K562 (cell line): ENCODE data around the gene FGFRL1. TPM values are rescaled to one million over a fixed set of nuclear protein-coding genes. Genes with fewer than 3 reads are reported as not detected.
A peak's percentile ranks its signal among the peaks of the same experiment; 100 is the strongest.

Experiments used
- ATAC-seq: fragments of 200-7000 bp; cut with Tn5 transposase; 3 replicates; pipeline ENCODE4 v1.9.1; 2020; ENCODE audit warnings: moderate library complexity
- BruUV-seq: library from RNA; stranded (reverse); fragments of 400-500 nt; replicated peaks from 2 replicates; lab custom pipeline; 2021; lab: Mats Ljungman, UMichigan
- CTCF ChIA-PET: fragments of 300-600 bp; formaldehyde crosslinking; extraction: SDS; loops from one replicate; lab custom pipeline; 2021; ENCODE audit warnings: low intra/inter-chr PET ratio; lab: Yijun Ruan, JAX
- POLR2A ChIA-PET: fragments of 300-600, 350-650 bp; sonication (Branson Sonifier 250); formaldehyde crosslinking; extraction: SDS; loops from one replicate; lab custom pipeline; 2021; ENCODE audit warnings: antibody characterized with exemption, inconsistent platforms; lab: Yijun Ruan, JAX
- DNase-seq, 4 experiments: peaks; one replicate each; pipeline versions ENCODE4 v3.0.0 to v3.0.0-alpha.2; 2011 to 2018; ENCODE audit warnings: low spot score in 3 of 4, mixed read lengths in 3 of 4; ENCODE audit errors: extremely low read depth in 1 of 4
- FAIRE-seq: peaks from 2 replicates; lab custom pipeline; 2011; peaks lifted over from hg19 to GRCh38; lab: Jason Lieb, UNC
- H2AFZ ChIP-seq: 2 replicates; pipeline ENCODE4 v1.6.0; 2011; ENCODE audit warnings: low read depth, low read length, control low read depth, inconsistent platforms
- H3K27ac ChIP-seq: fragments of 200-600 bp; 3 replicates; pipeline ENCODE4 v1.8.0; 2011; ENCODE audit warnings: low read depth, mild to moderate bottlenecking, control low read depth, inconsistent platforms, low read length, moderate library complexity, mixed read lengths; ENCODE audit errors: extremely low read depth
- H3K27me3 ChIP-seq, 2 experiments: fragments of 300-600 bp in 1 of 2; 2 replicates in 1 of 2; 3 replicates in 1 of 2; pipeline versions ENCODE4 v1.6.0 to v1.8.0; 2011; ENCODE audit warnings: inconsistent platforms in 2 of 2, low read length in 2 of 2, mild to moderate bottlenecking in 1 of 2, mixed read lengths in 1 of 2, moderate library complexity in 1 of 2; ENCODE audit not compliant: control insufficient read depth in 2 of 2, insufficient read depth in 2 of 2
- H3K36me3 ChIP-seq: fragments of 300-600 bp; 3 replicates; pipeline ENCODE4 v1.8.0; 2011; ENCODE audit warnings: mild to moderate bottlenecking, low read length, inconsistent platforms; ENCODE audit not compliant: control insufficient read depth, insufficient read depth
- H3K4me1 ChIP-seq, 2 experiments: fragments of 200-600 bp in 1 of 2; replicated peaks in 1 of 2; 2 replicates in 1 of 2; 3 replicates in 1 of 2; pipeline versions ENCODE4 v1.5.1 to v1.8.0; 2011; ENCODE audit warnings: inconsistent platforms in 2 of 2, low read length in 2 of 2, mild to moderate bottlenecking in 1 of 2, mixed read lengths in 1 of 2, moderate library complexity in 1 of 2; ENCODE audit not compliant: control insufficient read depth in 2 of 2, insufficient read depth in 2 of 2
- H3K4me2 ChIP-seq: 2 replicates; pipeline ENCODE4 v1.6.1; 2011; ENCODE audit warnings: low read length, control low read depth, inconsistent platforms, mixed read lengths; ENCODE audit not compliant: insufficient read depth
- H3K4me3 ChIP-seq: fragments of 200-600 bp; sonication (generic), shearing (Covaris generic); 2 replicates; pipeline ENCODE4 v1.5.1; 2016; ENCODE audit warnings: control low read depth, inconsistent platforms
- H3K79me2 ChIP-seq: fragments of 200-600 bp; 3 replicates; pipeline ENCODE4 v1.8.0; 2011; ENCODE audit warnings: low read length, inconsistent platforms; ENCODE audit not compliant: control insufficient read depth, insufficient read depth
- H3K9ac ChIP-seq, 2 experiments: 2 replicates each; pipeline versions ENCODE4 v1.6.0 to v1.6.1; 2011; ENCODE audit warnings: low read depth in 2 of 2, low read length in 2 of 2, control low read depth in 1 of 2, inconsistent platforms in 1 of 2, mild to moderate bottlenecking in 1 of 2, mixed read lengths in 1 of 2; ENCODE audit not compliant: insufficient read depth in 1 of 2
- H3K9me1 ChIP-seq: one replicate; pipeline ENCODE4 v1.6.0; 2011; ENCODE audit warnings: inconsistent platforms, mild to moderate bottlenecking, low read length, moderate library complexity; ENCODE audit not compliant: control insufficient read depth, insufficient read depth
- H3K9me3 ChIP-seq: replicated peaks from 2 replicates; pipeline ENCODE4 v1.5.1; 2011; ENCODE audit warnings: low read depth, low read length, inconsistent platforms; ENCODE audit not compliant: control insufficient read depth, insufficient read depth
- H4K20me1 ChIP-seq: replicated peaks from 2 replicates; pipeline ENCODE4 v1.6.1; 2011; ENCODE audit warnings: low read length, inconsistent platforms, mixed read lengths; ENCODE audit not compliant: control insufficient read depth, insufficient read depth
- CEBPB ChIP-seq: fragments of 450-650 bp; IDR thresholded peaks from 2 replicates; pipeline ENCODE4 v1.6.1; 2016; ENCODE audit warnings: missing genetic modification characterization, missing compliant biosample characterization
- DPF2 ChIP-seq: fragments of 450-650 bp; IDR thresholded peaks from 2 replicates; pipeline ENCODE4 v1.6.1; 2016
- IFI16 ChIP-seq: fragments of 250-450 bp; sonication (Bioruptor Pico); IDR thresholded peaks from 2 replicates; pipeline ENCODE4 v2.1.2; 2022; ENCODE audit warnings: mild to moderate bottlenecking, inconsistent platforms
- JUNB ChIP-seq: fragments of 450-650 bp; formaldehyde crosslinking; conservative IDR thresholded peaks from 2 replicates; pipeline ENCODE4 v1.4.0; 2020; ENCODE audit warnings: mild to moderate bottlenecking
- KLF1 ChIP-seq: fragments of 450-650 bp; IDR thresholded peaks from 2 replicates; pipeline ENCODE4 v1.6.1; 2016; ENCODE audit warnings: missing genetic modification characterization, missing compliant biosample characterization
- MCM3 ChIP-seq: fragments of 450-650 bp; IDR thresholded peaks from 2 replicates; pipeline ENCODE4 v1.6.1; 2016
- NCOA4 ChIP-seq: fragments of 450-650 bp; IDR thresholded peaks from 2 replicates; pipeline ENCODE4 v1.6.1; 2018; ENCODE audit warnings: mild to moderate bottlenecking; ENCODE audit not compliant: partially characterized antibody
- PHF20 ChIP-seq: fragments of 450-650 bp; IDR thresholded peaks from 2 replicates; pipeline ENCODE4 v1.6.1; 2018; ENCODE audit not compliant: partially characterized antibody
- POLR3G ChIP-seq: IDR thresholded peaks from 2 replicates; pipeline ENCODE4 v1.6.1; 2011; ENCODE audit not compliant: insufficient read length, insufficient replicate concordance; ENCODE audit errors: extremely low read depth
- SREBF1 ChIP-seq: fragments of 150-350 bp; IDR thresholded peaks from 2 replicates; pipeline ENCODE4 v1.6.1; 2014; ENCODE audit warnings: antibody characterized with exemption, low read depth, low read length, borderline replicate concordance
- TCFL5 ChIP-seq: fragments of 250-450 bp; sonication (Bioruptor Pico); conservative IDR thresholded peaks from 2 replicates; pipeline ENCODE4 v1.6.1; 2021; ENCODE audit warnings: mild to moderate bottlenecking, moderate library complexity, matching md5 sums
- TRIM28 ChIP-seq: fragments of 450-650 bp; IDR thresholded peaks from 2 replicates; pipeline ENCODE4 v1.6.1; 2017
- XRCC5 ChIP-seq: fragments of 200-400 bp; formaldehyde crosslinking; IDR thresholded peaks from 2 replicates; pipeline ENCODE4 v1.6.1; 2017; ENCODE audit warnings: low read depth, mild to moderate bottlenecking, low read length
- ZNF408 ChIP-seq: fragments of 250-450 bp; sonication (Bioruptor Pico); IDR thresholded peaks from 2 replicates; pipeline ENCODE4 v1.4.0; 2020; ENCODE audit warnings: low read depth, mild to moderate bottlenecking, moderate library complexity
- ZNF644 ChIP-seq: fragments of 200-800 bp; sonication (Bioruptor generic); IDR thresholded peaks from 2 replicates; pipeline ENCODE4 v1.6.1; 2016; ENCODE audit warnings: low read depth, missing genetic modification characterization, missing compliant biosample characterization
- WGBS: fragments of 100-300 bp; shearing (Covaris generic); methylation state at CpG from one replicate; pipeline ENCODE4 v1.1.6; 2016; ENCODE audit warnings: low coverage, mixed read lengths; ENCODE audit not compliant: insufficient coverage; ENCODE audit errors: missing lambda C conversion rate; 5-methylcytosine and 5-hydroxymethylcytosine counted together
- in situ Hi-C: fragments of 300-500 bp; cut with MboI; formaldehyde crosslinking; loops from 4 replicates; pipeline ENCODE4 v1.15.0; 2018; ENCODE audit warnings: inconsistent platforms, mixed read lengths
- intact Hi-C: fragments of 100-400 bp; cut with micrococcal nuclease; formaldehyde crosslinking; loops from 2 replicates; pipeline ENCODE4 v1.14.2; 2022
- polyA plus RNA-seq, 8 experiments: library from polyadenylated mRNA; depleted of rRNA in 4 of 8; stranded (reverse) in 5 of 8; unstranded in 3 of 8; fragments of >200 nt; fragmentation: Nextera tagmentation in 2 of 8; fragmentation: Illumina TruSeq in 1 of 8; extraction: Ambion mirVana in 2 of 8; extraction: Trizol in 1 of 8; gene quantifications; 2 replicates each; pipeline versions ENCODE4 v1.2.1 to v1.2.3, GENCODE V29; 2011 to 2014; ENCODE audit warnings: inconsistent platforms in 1 of 8, missing spikeins in 1 of 8
- total RNA-seq, 7 experiments: library from RNA; depleted of rRNA in 6 of 7; stranded (reverse); fragments of >200 nt in 6 of 7; fragmentation: Illumina TruSeq in 2 of 7; extraction: Trizol in 2 of 7; gene quantifications; 2 replicates each; pipeline versions ENCODE4 v1.2.1 to v1.2.3, GENCODE V29; 2011 to 2021; ENCODE audit warnings: low replicate concordance in 1 of 7
- TF ChIP-seq, protein P1 (sequence below): fragments of 250-450 bp; sonication (Bioruptor Pico); IDR thresholded peaks from 2 replicates; pipeline ENCODE4 v1.5.0; 2022; ENCODE audit warnings: mild to moderate bottlenecking
- TF ChIP-seq, protein P2 (sequence below), 2 experiments: fragments of 450-650 bp in 1 of 2; sonication (generic) in 1 of 2; formaldehyde crosslinking in 1 of 2; IDR thresholded peaks in 1 of 2; conservative IDR thresholded peaks in 1 of 2; 2 replicates each; pipeline versions ENCODE4 v1.6.1 to v1.8.1; 2016 to 2023; ENCODE audit warnings: mild to moderate bottlenecking in 2 of 2, moderate library complexity in 2 of 2, inconsistent platforms in 1 of 2, missing genetic modification reagents in 1 of 2

FGFRL1 gene
- total and polyA plus RNA-seq, 9 of the 15 experiments (the other 6 are each of a cell fraction or from before 2014, with no cell fraction given), result 0.34 to 49.9 (median 14.6) TPM

DNA sequence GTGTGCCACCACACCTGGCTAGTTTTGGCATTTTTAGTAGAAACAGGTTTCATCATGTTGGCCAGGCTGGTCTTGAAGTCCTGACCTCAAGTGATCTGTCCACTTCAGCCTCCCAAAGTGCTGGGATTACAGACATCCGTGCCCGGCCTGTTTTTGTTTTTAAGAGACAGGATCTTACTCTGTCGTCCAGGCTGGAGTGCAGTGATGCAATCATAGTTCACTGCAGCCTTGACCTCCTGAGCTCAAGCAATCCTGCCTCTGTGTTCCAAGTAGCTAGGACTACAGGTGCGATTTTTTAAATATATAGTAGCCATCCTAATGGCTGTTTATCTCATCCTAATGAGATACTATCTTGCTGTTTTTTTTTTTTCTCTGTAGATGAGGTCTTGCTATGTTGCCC lies 54.3 kb downstream of the FGFRL1 start:
- Histone ChIP-seq H3K9ac (no peak overlapping the region), H3K27ac (no peak overlapping the region), H3K4me3 (no peak overlapping the region), H3K36me3 (no peaks in the 10 kb centered on the region), H3K4me2 (no peak overlapping the region), H3K27me3 (peaks cover 37 to 61% of the 10 kb centered on the region in 2 experiments), H3K79me2 (no peaks in the 10 kb centered on the region), H3K4me1 (no peaks in the 10 kb centered on the region), H2AFZ (no peak overlapping the region), H4K20me1 (no peaks in the 10 kb centered on the region), H3K9me1 (no peaks in the 10 kb centered on the region), H3K9me3 (peaks cover 3% of the 10 kb centered on the region)
- no peak for FAIRE-seq
- ChIA-PET CTCF (no interaction called here), POLR2A (no interaction called here)
- no TSS peak for BruUV-seq
- intact Hi-C loops (no loop called here), in situ Hi-C loops (no loop called here)
- WGBS, result 3% methylated on average over 4 of the region's 4 CpGs
- ATAC-seq, result no peak
- DNase-seq, result no peak
- TF ChIP-seq PHF20 (no peak), DPF2 (no peak), MCM3 (no peak), ZNF408 (no peak), POLR3G (no peak), TCFL5 (CRISPR knock-in tag) (no peak), JUNB (CRISPR knock-in tag) (no peak), TRIM28 (no peak), CEBPB (tag) (0 out of 2 replicates have a peak, but pooled peaks have one; percentile 17), SREBF1 (no peak), XRCC5 (no peak), IFI16 (CRISPR knock-in tag) (no peak), ZNF644 (no peak), NCOA4 (no peak), KLF1 (tag) (no peak)
- TF ChIP-seq, protein P1, sequence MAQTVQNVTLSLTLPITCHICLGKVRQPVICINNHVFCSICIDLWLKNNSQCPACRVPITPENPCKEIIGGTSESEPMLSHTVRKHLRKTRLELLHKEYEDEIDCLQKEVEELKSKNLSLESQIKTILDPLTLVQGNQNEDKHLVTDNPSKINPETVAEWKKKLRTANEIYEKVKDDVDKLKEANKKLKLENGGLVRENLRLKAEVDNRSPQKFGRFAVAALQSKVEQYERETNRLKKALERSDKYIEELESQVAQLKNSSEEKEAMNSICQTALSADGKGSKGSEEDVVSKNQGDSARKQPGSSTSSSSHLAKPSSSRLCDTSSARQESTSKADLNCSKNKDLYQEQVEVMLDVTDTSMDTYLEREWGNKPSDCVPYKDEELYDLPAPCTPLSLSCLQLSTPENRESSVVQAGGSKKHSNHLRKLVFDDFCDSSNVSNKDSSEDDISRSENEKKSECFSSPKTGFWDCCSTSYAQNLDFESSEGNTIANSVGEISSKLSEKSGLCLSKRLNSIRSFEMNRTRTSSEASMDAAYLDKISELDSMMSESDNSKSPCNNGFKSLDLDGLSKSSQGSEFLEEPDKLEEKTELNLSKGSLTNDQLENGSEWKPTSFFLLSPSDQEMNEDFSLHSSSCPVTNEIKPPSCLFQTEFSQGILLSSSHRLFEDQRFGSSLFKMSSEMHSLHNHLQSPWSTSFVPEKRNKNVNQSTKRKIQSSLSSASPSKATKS, result no peak
- TF ChIP-seq, protein P2, sequence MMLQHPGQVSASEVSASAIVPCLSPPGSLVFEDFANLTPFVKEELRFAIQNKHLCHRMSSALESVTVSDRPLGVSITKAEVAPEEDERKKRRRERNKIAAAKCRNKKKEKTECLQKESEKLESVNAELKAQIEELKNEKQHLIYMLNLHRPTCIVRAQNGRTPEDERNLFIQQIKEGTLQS (IDR thresholded peaks at IDR 0.05), result peak; percentile 50
- TF ChIP-seq, protein P2 (CRISPR knock-in tag; conservative IDR thresholded peaks at IDR 0.05), result no peak
